ENCODE results near the gene CASP10. TPM values are rescaled to one million over a fixed set of nuclear protein-coding genes. Genes with fewer than 3 reads are reported as not detected.

Gene CASP10
- polyA plus RNA-seq, 4 donors = 6.7 to 9.8 (median 8.1) TPM

Other genes starting within 250 kb of the CASP10 start
- gene ORC2, start 219.5 kb upstream of the CASP10 start, polyA plus RNA-seq (ENCODE audit: insufficient read length in 4 of 4) = 10 to 100 TPM; 24.5 to 38.7 (median 36.5) TPM
- gene HYCC2, start 111.5 kb upstream of the CASP10 start, polyA plus RNA-seq (ENCODE audit: insufficient read length in 4 of 4) = 10 to 100 TPM; 12.1 to 17.8 (median 14.5) TPM
- 100 to 1,000 TPM in 3 of 4 donors, 10 to 100 TPM in 1; 68.5 to 140 (median 111) TPM for gene NDUFB3, start 111.1 kb upstream of the CASP10 start, polyA plus RNA-seq (ENCODE audit: insufficient read length in 4 of 4)
- gene CFLAR, start 67.0 kb upstream of the CASP10 start, polyA plus RNA-seq (ENCODE audit: insufficient read length in 4 of 4) = 10 to 100 TPM; 51.3 to 75.2 (median 58.6) TPM
- gene CASP8, start 77.4 kb downstream of the CASP10 start, polyA plus RNA-seq (ENCODE audit: insufficient read length in 4 of 4) = 10 to 100 TPM; 13.9 to 17.6 (median 16.6) TPM
- 1 to 10 TPM; 1.8 to 3.1 (median 2.1) TPM for gene FLACC1, start 174.2 kb downstream of the CASP10 start, polyA plus RNA-seq (ENCODE audit: insufficient read length in 4 of 4)